Osteoblast (primary cell): ENCODE results near the gene LMOD2. TPM values are rescaled to one million over a fixed set of nuclear protein-coding genes. Genes with fewer than 3 reads are reported as not detected.

Experiments used
- DNase-seq: peaks from one replicate; pipeline ENCODE4 v3.0.0; 2011; ENCODE audit warnings: low spot score, mixed read lengths; ENCODE audit not compliant: insufficient read length; ENCODE audit errors: missing footprints
- H2AFZ ChIP-seq: 2 replicates; pipeline ENCODE4 v1.6.0; 2011; ENCODE audit warnings: mild to moderate bottlenecking, low read length
- H3K27ac ChIP-seq: 2 replicates; pipeline ENCODE4 v1.5.1; 2011; ENCODE audit warnings: mild to moderate bottlenecking, low read depth, low read length, moderate library complexity
- H3K27me3 ChIP-seq: 2 replicates; pipeline ENCODE4 v1.6.0; 2012; ENCODE audit warnings: mild to moderate bottlenecking, control low read depth, inconsistent platforms, low read length, moderate library complexity; ENCODE audit not compliant: insufficient read depth
- H3K36me3 ChIP-seq: 2 replicates; pipeline ENCODE4 v1.5.1; 2011; ENCODE audit warnings: mild to moderate bottlenecking, low read length, control low read depth, moderate library complexity; ENCODE audit not compliant: insufficient read depth
- H3K4me1 ChIP-seq: 2 replicates; pipeline ENCODE4 v1.5.1; 2011; ENCODE audit warnings: mild to moderate bottlenecking, low read length, control low read depth, moderate library complexity; ENCODE audit not compliant: insufficient read depth
- H3K4me2 ChIP-seq: 2 replicates; pipeline ENCODE4 v1.6.0; 2011; ENCODE audit warnings: mild to moderate bottlenecking, low read length; ENCODE audit not compliant: insufficient read depth
- H3K4me3 ChIP-seq: fragments of 200-600 bp; sonication (generic); 3 replicates; pipeline ENCODE4 v1.5.1; 2012; ENCODE audit warnings: mild to moderate bottlenecking, low read length, inconsistent platforms; ENCODE audit not compliant: insufficient read depth
- H3K79me2 ChIP-seq: 2 replicates; pipeline ENCODE4 v1.6.0; 2012; ENCODE audit warnings: mild to moderate bottlenecking, low read length, control low read depth, inconsistent platforms; ENCODE audit not compliant: insufficient read depth
- H3K9me3 ChIP-seq: 2 replicates; pipeline ENCODE4 v1.5.1; 2011; ENCODE audit warnings: low read depth, low read length, control low read depth
- H4K20me1 ChIP-seq: 2 replicates; pipeline ENCODE4 v1.6.0; 2012; ENCODE audit warnings: mild to moderate bottlenecking, low read length, control low read depth; ENCODE audit not compliant: insufficient read depth
- total RNA-seq: library from RNA; depleted of rRNA; stranded (reverse); fragments of >200 nt; gene quantifications from 2 replicates; pipeline ENCODE4 v1.2.3, GENCODE V29; 2012
- TF ChIP-seq, protein P1 (sequence below): IDR thresholded peaks from 2 replicates; pipeline ENCODE4 v1.5.1; 2011; ENCODE audit warnings: mild to moderate bottlenecking, low read depth, low read length, moderate library complexity; ENCODE audit errors: extremely low read depth

Gene LMOD2
- total RNA-seq, 1 donor = not detected

DNA sequence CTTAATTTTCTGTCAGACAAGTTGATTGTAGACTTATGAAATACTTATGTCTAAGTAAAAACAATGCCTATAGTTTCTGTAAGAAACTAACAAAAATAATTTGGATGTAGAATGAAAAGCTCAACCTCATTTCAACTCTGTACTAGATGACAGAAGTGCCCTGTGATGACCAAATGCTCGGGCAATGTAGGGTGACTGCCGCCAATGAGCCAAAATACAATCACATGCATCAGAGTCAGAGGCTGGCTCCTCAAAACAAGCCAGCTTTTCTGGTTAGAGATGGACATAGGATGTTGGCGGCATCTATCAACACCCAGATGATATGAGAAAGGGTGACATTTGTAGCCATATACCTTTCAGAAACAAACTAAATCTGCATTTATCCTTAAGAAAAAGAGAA is 23.9 kb downstream of the LMOD2 start:
- H3K36me3 ChIP-seq = peaks cover 8% of the 10 kb centered on the region
- no peak for DNase-seq

DNA sequence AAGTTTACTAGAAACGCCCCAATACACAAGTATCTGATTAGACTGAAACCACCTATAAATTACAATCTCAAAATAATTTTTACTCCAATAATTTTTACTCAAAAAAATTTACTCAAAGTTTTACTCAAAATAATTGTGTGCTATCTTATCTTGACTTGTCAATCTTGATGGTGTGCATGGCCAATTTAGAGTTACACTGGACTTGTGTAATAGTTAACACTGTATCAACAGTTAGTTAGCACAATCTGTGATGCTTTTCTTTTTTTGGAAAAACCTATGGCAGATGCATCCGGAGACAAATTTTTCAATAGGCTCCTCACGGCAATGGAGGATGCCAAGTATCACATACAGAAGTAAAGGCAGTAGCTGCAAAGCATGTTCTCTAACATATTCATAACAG is 24.9 kb downstream of the LMOD2 start:
- Histone ChIP-seq H3K79me2 (no peaks in the 10 kb centered on the region), H3K4me3 (no peak overlapping the region), H3K36me3 (peaks cover 8% of the 10 kb centered on the region), H3K4me2 (no peak overlapping the region), H2AFZ (no peak overlapping the region), H3K9me3 (no peaks in the 10 kb centered on the region), H4K20me1 (peaks cover 2% of the 10 kb centered on the region), H3K4me1 (peaks cover 4% of the 10 kb centered on the region), H3K27me3 (no peaks in the 10 kb centered on the region), H3K27ac (no peak overlapping the region)
- no peak for DNase-seq
- TF ChIP-seq, protein P1, sequence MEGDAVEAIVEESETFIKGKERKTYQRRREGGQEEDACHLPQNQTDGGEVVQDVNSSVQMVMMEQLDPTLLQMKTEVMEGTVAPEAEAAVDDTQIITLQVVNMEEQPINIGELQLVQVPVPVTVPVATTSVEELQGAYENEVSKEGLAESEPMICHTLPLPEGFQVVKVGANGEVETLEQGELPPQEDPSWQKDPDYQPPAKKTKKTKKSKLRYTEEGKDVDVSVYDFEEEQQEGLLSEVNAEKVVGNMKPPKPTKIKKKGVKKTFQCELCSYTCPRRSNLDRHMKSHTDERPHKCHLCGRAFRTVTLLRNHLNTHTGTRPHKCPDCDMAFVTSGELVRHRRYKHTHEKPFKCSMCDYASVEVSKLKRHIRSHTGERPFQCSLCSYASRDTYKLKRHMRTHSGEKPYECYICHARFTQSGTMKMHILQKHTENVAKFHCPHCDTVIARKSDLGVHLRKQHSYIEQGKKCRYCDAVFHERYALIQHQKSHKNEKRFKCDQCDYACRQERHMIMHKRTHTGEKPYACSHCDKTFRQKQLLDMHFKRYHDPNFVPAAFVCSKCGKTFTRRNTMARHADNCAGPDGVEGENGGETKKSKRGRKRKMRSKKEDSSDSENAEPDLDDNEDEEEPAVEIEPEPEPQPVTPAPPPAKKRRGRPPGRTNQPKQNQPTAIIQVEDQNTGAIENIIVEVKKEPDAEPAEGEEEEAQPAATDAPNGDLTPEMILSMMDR = no peak

More for the DNA sequence above, 23.9 kb downstream of the LMOD2 start:
- Histone ChIP-seq H3K4me3 (no peak overlapping the region), H3K27ac (no peak overlapping the region), H2AFZ (no peak overlapping the region), H4K20me1 (peaks cover 2% of the 10 kb centered on the region), H3K4me2 (no peak overlapping the region), H3K79me2 (no peaks in the 10 kb centered on the region), H3K27me3 (no peaks in the 10 kb centered on the region), H3K9me3 (no peaks in the 10 kb centered on the region), H3K4me1 (peaks cover 4% of the 10 kb centered on the region)
- TF ChIP-seq, protein P1 = no peak

DNA sequence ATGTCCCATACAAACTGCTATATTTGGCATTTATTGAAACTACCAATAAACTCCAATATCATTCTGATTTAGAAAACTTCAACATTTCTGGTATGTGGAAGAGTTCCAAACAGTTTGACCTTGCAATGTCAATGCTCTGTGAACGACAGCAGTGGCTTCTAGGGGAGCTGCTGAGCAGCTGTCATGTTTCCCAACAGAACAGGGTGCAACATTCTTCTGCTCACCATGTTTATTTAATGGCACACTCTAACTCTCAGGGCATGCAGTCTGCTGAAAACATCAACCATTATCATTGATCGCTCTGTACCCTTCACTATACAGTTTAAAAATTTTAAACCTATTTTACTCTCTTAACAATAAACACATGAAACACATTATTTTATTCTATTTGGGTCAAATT is 25.9 kb downstream of the LMOD2 start:
- H3K27ac ChIP-seq = no peak overlapping the region

DNA sequence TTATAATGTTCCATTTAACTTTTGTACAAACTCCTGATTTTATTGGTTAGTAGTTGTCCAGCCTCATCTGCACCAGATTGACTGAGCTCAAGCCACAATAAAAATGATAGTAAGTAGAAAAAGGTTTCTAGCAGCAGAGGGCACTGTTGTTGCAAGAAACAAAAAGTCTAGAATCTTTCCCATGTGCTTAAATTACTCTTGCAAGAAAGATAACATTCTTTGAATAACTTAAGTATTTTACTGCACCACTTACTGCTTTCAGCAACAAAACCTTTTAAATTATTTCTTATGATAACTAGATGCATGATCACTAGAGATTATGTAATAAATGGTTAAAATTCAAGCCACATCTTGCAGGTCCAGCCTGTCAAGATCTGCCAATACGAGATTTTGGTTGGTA is 27.0 kb downstream of the LMOD2 start:
- Histone ChIP-seq H3K79me2 (no peaks in the 10 kb centered on the region), H3K4me2 (no peak overlapping the region), H3K9me3 (no peaks in the 10 kb centered on the region), H3K36me3 (peaks cover 8% of the 10 kb centered on the region), H3K27me3 (no peaks in the 10 kb centered on the region), H3K4me1 (peaks cover 4% of the 10 kb centered on the region), H4K20me1 (peaks cover 2% of the 10 kb centered on the region), H3K4me3 (no peak overlapping the region), H3K27ac (no peak overlapping the region), H2AFZ (no peak overlapping the region)
- no peak for DNase-seq
- TF ChIP-seq, protein P1 = peak; percentile 62

More for the DNA sequence above, 25.9 kb downstream of the LMOD2 start:
- H4K20me1 ChIP-seq = peaks cover 2% of the 10 kb centered on the region
- no peaks in the 10 kb centered on the region for H3K79me2 ChIP-seq
- peaks cover 8% of the 10 kb centered on the region for H3K36me3 ChIP-seq
- no peak for DNase-seq
- TF ChIP-seq, protein P1 = no peak
- H3K27me3 ChIP-seq = no peaks in the 10 kb centered on the region
- H3K4me3 ChIP-seq = no peak overlapping the region
- no peaks in the 10 kb centered on the region for H3K9me3 ChIP-seq
- peaks cover 4% of the 10 kb centered on the region for H3K4me1 ChIP-seq
- H2AFZ ChIP-seq = no peak overlapping the region
- H3K4me2 ChIP-seq = no peak overlapping the region
